ENCODE measurements around the gene ENKUR. TPM values are rescaled to one million over a fixed set of nuclear protein-coding genes. Genes with fewer than 3 reads are reported as not detected.

Gene ENKUR
- total and polyA plus RNA-seq, 4 donors = 0.08 to 0.15 (median 0.13) TPM

- TF ChIP-seq ZBTB33 (IDR thresholded peaks at IDR 0.05) (no peak), YY1 (IDR thresholded peaks at IDR 0.05) (no peak), ATF3 (IDR thresholded peaks at IDR 0.05) (no peak), MAX (IDR thresholded peaks at IDR 0.05) (no peak), FOXA1 (IDR thresholded peaks at IDR 0.05) (no peak), NR2F2 (IDR thresholded peaks at IDR 0.05) (no peak), CTCF (IDR thresholded peaks at IDR 0.05; ENCODE audit: low read depth, low read length, missing input control) (no peak), JUND (IDR thresholded peaks at IDR 0.05) (no peak), RXRA (IDR thresholded peaks at IDR 0.05) (no peak), EGR1 (IDR thresholded peaks at IDR 0.05; ENCODE audit: low read depth in 2 of 2) (no peak)
- Histone ChIP-seq H3K36me3 (ENCODE audit: control insufficient read depth in 4 of 4, insufficient read depth in 3 of 4, low read depth in 1 of 4, low read length in 3 of 4) (no peaks in the 10 kb centered on the region), H3K9ac (ENCODE audit: low read depth in 1 of 2, low read length in 2 of 2) (no peak overlapping the region), H3K9me3 (ENCODE audit: control insufficient read depth in 4 of 4, low read length in 3 of 4) (no peaks in the 10 kb centered on the region), H3K27me3 (ENCODE audit: control insufficient read depth in 4 of 4, insufficient read depth in 4 of 4, low read length in 3 of 4) (no peaks in the 10 kb centered on the region), H3K4me3 (ENCODE audit: low read depth in 1 of 3, low read length in 3 of 3) (no peak overlapping the region), H3K27ac (ENCODE audit: low read depth in 1 of 2, low read length in 2 of 2) (no peak overlapping the region), H3K4me1 (ENCODE audit: control insufficient read depth in 4 of 4, insufficient read depth in 4 of 4, low read length in 3 of 4) (peaks cover 1 to 10% (median 7%) of the 10 kb centered on the region in 4 donors)
- no peak for DNase-seq (ENCODE audit: low spot score)
- WGBS = 97% methylated on average over 5 of the region's 5 CpGs
These were observed 48.9 kb downstream of the ENKUR start for GRCh38 chr10:24966962-24967481.

GRCh38 chr10:24965051-24965450 lies 50.9 kb downstream of the ENKUR start:
- Histone ChIP-seq H3K9me3 (ENCODE audit: control insufficient read depth in 4 of 4, low read length in 3 of 4) (no peaks in the 10 kb centered on the region), H3K27ac (ENCODE audit: low read depth in 1 of 2, low read length in 2 of 2) (no peak overlapping the region), H3K9ac (ENCODE audit: low read depth in 1 of 2, low read length in 2 of 2) (no peak overlapping the region), H3K36me3 (ENCODE audit: control insufficient read depth in 4 of 4, insufficient read depth in 3 of 4, low read depth in 1 of 4, low read length in 3 of 4) (no peaks in the 10 kb centered on the region), H3K27me3 (ENCODE audit: control insufficient read depth in 4 of 4, insufficient read depth in 4 of 4, low read length in 3 of 4) (no peaks in the 10 kb centered on the region), H3K4me1 (ENCODE audit: control insufficient read depth in 4 of 4, insufficient read depth in 4 of 4, low read length in 3 of 4) (peaks cover 1 to 10% (median 7%) of the 10 kb centered on the region in 4 donors), H3K4me3 (ENCODE audit: low read depth in 1 of 3, low read length in 3 of 3) (no peak overlapping the region)
- WGBS = 92% methylated on average over 3 of the region's 3 CpGs
- no peak for DNase-seq (ENCODE audit: low spot score)
- TF ChIP-seq ATF3 (IDR thresholded peaks at IDR 0.05) = no peak
- no peak for TF ChIP-seq HNF4A (conservative IDR thresholded peaks at IDR 0.05)
- TF ChIP-seq HNF4G (IDR thresholded peaks at IDR 0.05) = no peak
- TF ChIP-seq REST (IDR thresholded peaks at IDR 0.05) = no peak
- TF ChIP-seq JUND (IDR thresholded peaks at IDR 0.05) = no peak

Data from liver (tissue), 9 donors.